GM21528 (cell line): ENCODE data around the gene SMPDL3A.

Experiments
- ATAC-seq: cut with Tn5 transposase; IDR thresholded peaks from one replicate; pipeline ENCODE4 v1.9.1; 2021; ENCODE audit warnings: mild to moderate bottlenecking, moderate library complexity; ENCODE audit not compliant: unreplicated experiment, low FRiP score

The SMPDL3A gene

GRCh38 chr6:122845916-122846612 lies 57.0 kb downstream of the SMPDL3A start:
- ATAC-seq, result no peak

- ATAC-seq, result peak; percentile 87
Measured at GRCh38 chr6:122853259-122853995, 64.4 kb downstream of the SMPDL3A start.
